HEK293T (cell line): ENCODE data around the gene SRGAP2C.
"Not testable (repeated sequence)": the region's sequence is repeated elsewhere in the genome, so short reads cannot be mapped to it uniquely, and the experiment has no call there.

Experiments
- CTCF ChIA-PET: fragments of 350-600 bp; formaldehyde crosslinking; extraction: SDS; loops from one replicate; lab custom pipeline; 2021; ENCODE audit warnings: antibody characterized with exemption, inconsistent platforms; lab: Yijun Ruan, JAX
- POLR2A ChIA-PET: fragments of 350-600 bp; formaldehyde crosslinking; extraction: SDS; loops from one replicate; lab custom pipeline; 2020; ENCODE audit warnings: antibody characterized with exemption, inconsistent platforms; lab: Yijun Ruan, JAX
- DNase-seq: peaks from one replicate; pipeline ENCODE4 v3.0.0; 2012; ENCODE audit warnings: mixed read lengths; ENCODE audit errors: extremely low spot score

SRGAP2C gene

DNA sequence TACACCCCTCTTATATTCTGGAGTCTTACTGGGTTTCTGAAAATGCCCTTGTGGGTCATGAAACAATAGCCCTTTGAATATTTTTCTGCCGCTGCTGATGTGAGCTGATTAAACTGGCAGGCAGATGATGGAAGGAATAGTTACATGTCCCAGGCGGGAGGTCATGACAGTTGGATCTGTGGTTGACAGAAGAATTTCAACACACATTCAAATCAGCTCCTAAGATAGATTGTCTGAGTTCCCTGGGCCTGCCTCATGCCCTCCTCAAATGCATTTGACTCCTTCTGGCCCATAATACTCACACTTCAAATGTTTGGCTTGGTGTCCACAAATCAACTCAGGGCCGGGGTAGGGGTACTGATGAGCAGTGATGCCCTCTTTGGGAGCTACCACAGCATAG, 161.9 kb downstream of the SRGAP2C start:
- CTCF ChIA-PET, POLR2A ChIA-PET, DNase-seq: not testable (repeated sequence)

DNA sequence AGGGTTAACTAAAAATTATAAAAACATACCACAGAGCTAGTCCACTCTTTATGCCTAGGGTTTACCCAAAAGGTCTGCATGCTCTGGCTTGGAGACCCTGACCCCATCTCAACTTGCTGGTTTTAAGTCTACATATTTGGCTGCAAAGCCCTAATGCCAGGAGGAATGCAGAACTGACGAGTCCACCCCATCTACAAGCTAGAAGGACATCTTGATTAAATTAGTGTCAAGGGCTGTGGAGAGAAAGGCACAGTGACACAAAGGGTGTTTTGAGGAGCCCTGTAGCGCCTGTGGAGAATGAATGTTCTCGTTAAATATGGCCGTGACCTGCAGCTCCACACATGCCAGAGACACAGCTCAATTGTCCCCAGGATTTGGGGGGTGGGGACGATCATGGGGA, 162.7 kb downstream of the SRGAP2C start:
- CTCF ChIA-PET, POLR2A ChIA-PET, DNase-seq: not testable (repeated sequence)

DNA sequence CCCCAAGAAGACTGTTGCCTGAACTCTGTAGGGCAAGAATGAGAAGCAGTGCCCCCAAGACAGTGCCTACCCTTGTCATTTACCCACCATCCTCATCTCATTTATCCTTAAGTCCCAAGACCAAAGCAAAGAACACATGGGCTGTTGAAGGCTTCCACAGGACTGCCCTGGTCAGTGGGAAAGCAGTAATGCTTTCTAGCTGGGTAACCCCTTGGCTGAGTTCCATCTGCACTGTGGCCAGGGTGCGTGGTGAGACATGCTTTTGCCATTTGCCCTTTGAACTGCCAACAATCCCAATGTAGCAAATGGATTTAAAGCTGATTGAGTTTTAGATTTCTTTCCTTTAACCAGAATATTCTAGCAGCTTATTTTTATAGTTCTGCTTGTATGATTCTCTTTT, 163.3 kb downstream of the SRGAP2C start:
- POLR2A ChIA-PET, CTCF ChIA-PET, DNase-seq: not testable (repeated sequence)

DNA sequence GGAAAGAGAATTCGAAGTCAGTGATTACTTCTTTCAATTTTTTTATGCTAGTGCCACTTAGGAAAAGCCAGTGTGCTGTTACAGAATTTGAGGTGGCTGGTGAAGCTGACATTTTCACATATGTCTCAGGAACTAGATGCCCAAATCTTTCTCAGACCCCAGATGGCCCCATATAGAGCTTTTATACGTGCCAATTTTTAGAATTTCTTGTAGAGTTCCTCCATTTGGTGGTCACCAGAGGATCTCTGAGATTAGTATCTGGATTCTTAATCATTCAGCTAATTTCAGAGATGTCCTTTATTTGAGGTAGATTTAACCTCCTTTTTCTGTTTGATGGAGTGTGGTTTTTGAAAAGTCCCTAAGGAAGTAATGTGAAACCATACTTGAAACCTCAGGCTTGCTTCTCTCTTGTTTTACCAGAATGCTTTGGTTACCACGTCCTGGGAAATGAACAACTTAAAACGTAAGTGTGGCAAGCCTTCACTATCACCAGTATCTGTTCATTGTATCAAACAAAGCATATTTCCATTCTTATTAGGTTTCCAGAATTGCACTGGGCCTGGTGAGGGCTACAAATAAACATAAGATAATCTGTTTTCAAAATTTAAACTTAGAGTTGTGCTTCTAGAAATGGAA, 164.7 kb downstream of the SRGAP2C start:
- DNase-seq, CTCF ChIA-PET, POLR2A ChIA-PET: not testable (repeated sequence)

DNA sequence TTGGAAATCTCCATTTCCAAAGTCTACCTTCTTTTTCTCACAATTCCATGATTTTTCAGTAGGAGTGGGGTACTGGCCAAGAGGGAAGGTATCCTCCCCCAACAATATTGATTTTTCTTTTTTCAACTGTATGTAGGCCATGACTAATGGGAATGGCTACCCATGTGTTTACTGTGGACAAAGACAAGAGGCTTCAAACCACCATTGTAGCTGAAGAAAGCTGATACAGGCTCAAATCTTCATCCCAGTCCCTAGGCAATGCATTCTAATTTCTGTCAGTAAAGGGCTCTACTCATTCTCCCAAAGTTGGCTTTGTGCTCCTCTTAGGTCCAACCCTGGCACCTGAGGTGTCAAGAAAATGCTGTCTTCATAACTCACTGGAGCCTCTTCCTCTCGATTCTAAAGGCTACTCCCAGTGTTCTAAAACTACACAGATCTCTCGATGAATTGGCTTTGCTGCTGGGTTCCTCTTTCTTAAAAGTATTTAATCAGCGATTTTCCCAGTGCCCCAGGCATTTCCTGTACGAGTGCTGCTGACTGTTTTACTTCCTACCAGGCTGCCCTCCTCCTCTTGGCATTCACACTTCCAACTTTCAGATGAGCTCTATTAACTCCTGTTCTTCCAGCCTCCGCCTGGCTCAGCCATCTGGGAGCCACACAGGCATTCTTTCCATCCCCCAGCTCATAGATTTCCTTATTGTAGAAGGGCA, 171.1 kb downstream of the SRGAP2C start:
- CTCF ChIA-PET, POLR2A ChIA-PET, DNase-seq: not testable (repeated sequence)

DNA sequence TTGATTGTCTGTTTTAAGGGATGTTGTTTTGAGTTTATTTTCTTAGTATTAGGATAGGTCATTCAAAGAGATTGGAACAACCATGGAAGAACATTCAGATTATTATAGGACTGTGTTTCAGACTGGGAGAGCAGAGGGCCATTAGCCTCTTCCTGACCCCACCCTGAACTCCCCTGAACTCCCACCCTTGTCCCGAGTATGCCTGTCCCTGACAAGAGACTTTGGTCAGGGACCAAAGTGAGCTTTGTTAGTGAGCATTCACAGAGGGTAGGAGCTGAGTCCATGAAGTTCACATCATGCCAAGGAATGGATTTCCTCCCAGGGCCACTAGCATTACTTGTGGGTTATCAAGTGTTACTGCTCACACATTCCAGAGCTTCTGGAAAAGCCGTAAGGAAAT, 172.0 kb downstream of the SRGAP2C start:
- POLR2A ChIA-PET, DNase-seq, CTCF ChIA-PET: not testable (repeated sequence)

DNA sequence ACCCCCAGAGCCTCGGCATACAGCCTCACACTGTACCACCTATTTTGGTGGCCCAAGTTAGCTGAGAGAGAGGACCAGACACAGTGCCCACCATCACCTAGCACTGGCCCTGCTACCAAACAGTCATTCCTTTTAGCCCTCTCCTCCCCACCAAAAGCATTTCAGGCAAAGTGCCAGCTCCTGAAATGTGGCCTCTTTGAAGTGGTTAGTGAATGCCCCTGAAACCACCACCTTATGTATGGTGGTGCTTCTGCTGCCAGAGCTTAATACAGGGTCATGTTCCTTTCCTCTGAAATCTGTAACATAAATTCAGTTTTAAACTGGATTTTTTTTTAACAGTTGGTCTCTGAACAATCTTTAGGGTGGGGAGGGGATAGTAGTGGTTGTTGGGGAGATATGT, 175.8 kb downstream of the SRGAP2C start:
- CTCF ChIA-PET, POLR2A ChIA-PET, DNase-seq: not testable (repeated sequence)

DNA sequence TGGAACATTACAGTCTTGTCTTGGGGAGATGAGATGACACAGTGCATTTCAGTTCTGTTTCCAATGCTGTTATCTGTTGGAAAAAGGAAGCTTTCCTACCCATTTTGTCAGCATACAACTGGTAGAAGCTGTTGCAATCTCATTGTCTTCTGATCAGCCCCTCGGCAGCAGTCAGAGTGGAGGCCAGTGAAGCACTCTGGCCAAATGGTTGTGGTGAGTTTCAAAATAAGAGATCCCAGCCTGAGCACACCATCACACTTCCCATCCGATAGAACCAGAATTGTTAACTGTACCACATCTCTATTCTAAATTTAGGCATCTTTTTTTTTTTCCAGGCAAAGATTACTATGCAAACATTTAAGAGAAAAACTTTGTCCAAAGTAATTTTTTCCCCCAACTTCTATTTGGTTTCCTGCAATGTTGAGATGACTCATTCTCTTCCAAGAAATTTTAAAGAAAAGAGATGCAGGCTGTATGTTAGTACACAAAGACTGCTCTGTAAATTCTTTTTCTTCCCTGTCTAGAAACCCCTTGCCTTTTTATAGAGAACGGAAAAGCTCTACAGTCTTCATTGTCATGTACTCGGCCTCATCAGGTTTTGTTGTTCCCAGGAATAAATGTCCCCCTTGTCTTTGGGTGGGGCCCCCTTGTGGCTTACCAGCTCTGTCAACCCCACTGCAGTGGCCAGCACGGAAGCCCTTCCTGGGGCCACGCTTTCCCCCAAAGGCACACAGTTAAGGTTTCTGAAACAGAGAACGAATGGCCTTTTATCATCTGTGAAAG, 176.9 kb downstream of the SRGAP2C start:
- DNase-seq, POLR2A ChIA-PET, CTCF ChIA-PET: not testable (repeated sequence)

DNA sequence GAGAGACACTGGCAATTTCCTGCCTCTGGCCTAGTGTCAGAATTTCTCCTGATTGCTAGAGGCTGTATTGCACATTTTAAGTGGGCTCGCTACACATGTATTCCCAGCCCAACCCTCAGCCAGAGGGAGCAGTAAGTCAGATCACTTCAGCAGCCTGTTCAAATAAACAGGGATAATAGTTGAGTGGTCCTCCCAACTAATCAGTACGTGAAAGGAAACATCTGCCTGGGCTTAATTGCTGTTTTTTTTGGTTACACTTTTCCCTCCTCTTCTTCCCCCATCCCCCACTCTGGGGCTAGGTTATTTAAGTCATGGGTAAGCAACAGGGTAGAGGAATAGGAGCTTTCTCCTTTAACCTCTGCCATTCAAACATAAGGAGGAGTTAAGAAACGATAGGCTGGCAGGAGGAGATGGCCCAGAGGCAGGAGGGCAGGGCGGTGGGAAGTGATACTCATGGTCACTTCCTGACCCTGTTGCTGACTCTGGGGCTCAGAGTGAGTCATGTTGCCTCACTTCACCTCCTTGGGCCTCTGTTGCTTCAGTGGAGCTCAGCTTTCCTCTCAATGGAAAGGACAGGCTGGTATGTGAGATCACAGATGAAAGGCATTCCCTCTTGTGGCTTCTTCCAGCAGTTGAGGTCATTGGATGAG, 177.6 kb downstream of the SRGAP2C start:
- CTCF ChIA-PET, DNase-seq, POLR2A ChIA-PET: not testable (repeated sequence)

DNA sequence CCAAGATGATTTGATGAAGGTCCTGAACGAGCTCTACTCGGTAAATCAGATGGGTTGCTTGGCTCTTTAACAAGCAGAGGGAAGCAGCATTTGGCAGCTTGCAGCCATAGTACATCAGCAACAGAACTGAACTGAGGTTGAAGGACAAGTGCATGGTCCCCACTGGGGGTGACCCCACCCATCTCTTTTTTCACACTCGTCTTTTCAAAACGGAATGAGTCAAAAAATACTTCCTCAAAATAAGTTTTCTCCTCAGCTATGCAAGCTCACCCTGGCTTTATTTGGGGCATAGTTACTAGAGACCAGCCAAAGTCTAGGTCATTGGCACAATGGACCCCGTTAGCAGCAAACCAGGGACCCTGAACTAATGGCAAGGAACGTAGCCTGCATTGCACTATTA, 180.5 kb downstream of the SRGAP2C start:
- POLR2A ChIA-PET, DNase-seq, CTCF ChIA-PET: not testable (repeated sequence)

DNA sequence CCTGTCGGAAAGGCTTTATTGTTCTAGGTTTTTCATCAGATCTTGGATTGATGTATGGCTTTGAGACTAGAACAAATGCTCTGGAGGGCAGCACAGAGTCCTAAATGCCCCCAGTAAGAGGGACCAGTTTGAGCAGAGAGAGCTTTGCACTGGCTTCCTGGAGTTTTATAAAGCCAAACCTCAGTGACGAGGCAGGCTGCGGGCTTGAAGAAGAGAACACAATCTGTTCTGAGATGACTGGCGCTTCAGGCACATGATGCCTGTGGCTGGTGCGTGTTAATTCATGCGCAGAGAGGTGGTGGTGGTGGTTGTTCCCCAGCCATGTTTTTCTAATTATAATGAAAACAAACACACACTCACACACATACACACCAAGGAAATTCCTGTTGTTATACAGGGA, 180.9 kb downstream of the SRGAP2C start:
- CTCF ChIA-PET, DNase-seq, POLR2A ChIA-PET: not testable (repeated sequence)

DNA sequence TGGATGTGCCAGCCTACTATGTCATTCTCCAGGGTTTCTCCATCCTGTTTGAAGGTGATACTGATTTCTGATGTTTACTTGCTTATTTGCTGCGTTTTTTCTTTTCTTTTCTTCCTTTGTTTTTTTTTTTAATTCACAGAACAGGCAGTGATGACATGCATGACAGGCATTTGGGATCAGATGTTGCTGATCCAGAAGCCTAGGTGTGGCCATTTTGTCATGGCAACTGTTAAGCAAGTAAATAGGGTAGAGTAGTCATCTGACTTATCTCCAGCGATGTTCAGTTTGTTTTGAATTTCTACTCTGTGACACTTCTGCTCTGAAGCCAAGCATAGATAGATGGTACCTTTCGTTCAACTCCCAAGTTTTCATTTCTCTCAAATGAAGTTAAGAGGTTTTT, 181.4 kb downstream of the SRGAP2C start:
- POLR2A ChIA-PET, CTCF ChIA-PET, DNase-seq: not testable (repeated sequence)

DNA sequence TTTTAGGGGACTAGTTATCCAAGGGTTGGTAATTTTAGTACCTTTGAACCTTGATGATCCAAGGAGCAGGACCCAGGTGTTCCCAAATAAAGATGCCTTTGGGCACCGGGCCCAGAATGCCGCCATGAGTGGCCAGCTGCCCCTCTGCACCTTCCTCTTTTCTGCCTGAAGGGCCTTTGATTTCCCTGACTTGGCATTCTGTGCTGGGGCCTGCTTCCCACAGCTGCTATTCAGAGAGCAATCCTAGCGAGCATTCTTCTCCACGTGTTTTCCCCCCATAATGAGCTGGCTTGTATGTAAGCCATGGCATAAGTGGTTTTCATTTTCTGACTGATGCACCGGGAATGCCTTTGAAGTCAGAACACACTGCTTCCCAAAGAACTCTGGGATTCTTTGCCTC, 184.1 kb downstream of the SRGAP2C start:
- POLR2A ChIA-PET, DNase-seq, CTCF ChIA-PET: not testable (repeated sequence)

DNA sequence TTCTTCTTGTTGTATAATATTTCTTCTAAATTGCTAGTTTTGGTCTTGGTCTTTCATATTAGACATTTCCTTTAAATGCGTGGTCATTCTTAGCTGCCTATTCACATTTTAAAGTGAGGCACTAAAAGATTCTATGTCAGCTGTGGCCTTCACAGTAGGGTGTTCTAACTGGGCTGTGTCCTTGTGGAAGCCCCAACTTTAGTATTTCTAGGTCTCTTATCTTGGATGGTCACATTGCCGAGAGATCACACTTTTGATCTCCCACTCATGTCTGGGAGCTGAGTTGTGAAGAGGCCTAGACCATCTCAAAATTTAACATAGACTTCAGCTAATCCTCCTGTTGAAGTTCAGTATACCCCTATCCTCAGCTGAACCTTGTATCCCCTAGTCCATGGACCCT, 185.2 kb downstream of the SRGAP2C start:
- POLR2A ChIA-PET, CTCF ChIA-PET, DNase-seq: not testable (repeated sequence)

DNA sequence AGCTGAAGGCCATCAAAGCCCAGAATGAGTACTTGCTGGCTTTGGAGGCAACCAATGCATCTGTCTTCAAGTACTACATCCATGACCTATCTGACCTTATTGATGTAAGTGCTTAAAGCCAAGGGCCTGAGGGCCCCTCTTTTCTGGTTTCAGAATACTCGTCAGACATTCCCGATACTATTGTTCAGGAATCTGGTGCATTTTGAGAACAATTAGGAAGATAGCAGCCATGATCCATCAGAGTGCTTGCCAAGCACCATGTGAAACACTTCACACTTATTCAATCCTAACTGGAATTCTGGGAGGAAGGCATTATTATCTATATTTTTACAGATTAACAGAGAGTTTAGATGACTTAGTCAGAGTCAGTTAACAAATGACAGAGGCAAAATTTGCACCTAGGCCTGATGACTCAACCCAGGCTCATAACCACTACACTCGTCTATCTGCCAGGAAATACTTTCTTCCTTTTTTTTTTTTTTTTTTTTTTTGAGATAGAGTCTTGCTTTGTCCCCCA, 190.1 kb downstream of the SRGAP2C start:
- DNase-seq, POLR2A ChIA-PET, CTCF ChIA-PET: not testable (repeated sequence)

DNA sequence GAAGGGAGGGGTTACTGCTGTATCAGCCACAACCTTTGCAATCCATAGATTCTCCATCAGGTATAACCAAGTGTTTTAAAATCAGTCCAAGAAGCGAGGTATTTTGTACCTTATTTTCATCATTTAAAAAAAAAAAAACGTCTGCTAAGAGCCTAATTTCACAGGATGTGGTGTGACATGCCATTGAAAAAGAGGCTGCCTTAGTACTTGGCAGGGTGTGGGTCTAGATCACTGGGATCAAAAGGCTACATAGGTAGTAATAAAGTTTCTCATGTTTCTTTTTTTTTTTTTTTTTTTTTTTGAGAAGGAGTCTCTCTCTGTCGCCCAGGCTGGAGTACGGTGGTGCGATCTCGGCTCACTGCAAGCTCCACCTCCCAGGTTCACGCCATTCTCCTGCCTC, 192.2 kb downstream of the SRGAP2C start:
- POLR2A ChIA-PET, CTCF ChIA-PET, DNase-seq: not testable (repeated sequence)

DNA sequence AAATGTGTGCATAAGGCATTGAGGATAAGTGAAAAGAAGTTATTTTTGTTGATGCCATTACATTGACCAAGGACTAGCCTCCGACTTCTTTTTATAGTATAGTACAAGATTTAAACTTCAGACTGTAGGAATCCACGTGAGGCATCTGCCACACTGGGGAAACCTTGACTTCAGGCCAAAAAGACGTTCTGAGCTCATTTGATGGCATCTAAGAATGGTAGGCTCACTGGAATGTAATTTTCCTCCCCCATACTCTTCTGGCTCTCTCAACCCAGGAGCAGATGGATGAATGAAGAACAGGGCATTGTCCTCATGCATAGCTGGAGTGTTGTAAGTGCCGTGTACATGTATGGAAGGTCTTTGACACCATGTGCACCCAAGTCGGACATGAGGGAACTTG, 194.0 kb downstream of the SRGAP2C start:
- POLR2A ChIA-PET, CTCF ChIA-PET, DNase-seq: not testable (repeated sequence)

DNA sequence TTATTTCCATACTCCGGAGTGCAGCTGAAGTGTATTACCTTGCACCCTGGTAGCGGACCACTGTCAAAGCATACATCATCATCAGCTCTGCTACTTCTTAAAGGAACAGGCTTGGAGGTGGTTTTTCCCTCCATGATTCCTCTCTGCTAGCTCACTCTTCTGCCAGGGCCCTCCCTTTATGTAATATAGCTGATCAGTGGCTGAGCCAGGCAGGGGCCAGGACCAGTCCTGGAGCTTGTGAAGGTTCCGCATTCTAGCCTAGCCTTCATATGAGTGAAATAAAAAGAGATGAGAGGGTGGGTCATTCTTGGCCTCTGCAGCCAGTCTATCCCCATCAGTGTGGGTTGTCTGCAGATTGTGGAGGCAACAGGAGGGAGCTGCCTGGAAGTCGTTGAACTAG, 200.0 kb downstream of the SRGAP2C start:
- CTCF ChIA-PET, POLR2A ChIA-PET, DNase-seq: not testable (repeated sequence)
